ENCODE data around the gene SLC25A5. TPM values are rescaled to one million over a fixed set of nuclear protein-coding genes. Genes with fewer than 3 reads are reported as not detected.
"Not testable (repeated sequence)": the region's sequence is repeated elsewhere in the genome, so short reads cannot be mapped to it uniquely, and the experiment has no call there.

SLC25A5 gene
- total RNA-seq, 1 experiment from 2014 or later: 573 TPM

- TF ChIP-seq HMGXB4 (CRISPR knock-in tag; IDR thresholded peaks at IDR 0.05): no peak
- no peak for TF ChIP-seq ZBTB43 (CRISPR knock-in tag; IDR thresholded peaks at IDR 0.05)
- TF ChIP-seq SP1 (CRISPR knock-in tag; conservative IDR thresholded peaks at IDR 0.05): 0 out of 2 replicates have a peak, but pooled peaks have one; percentile 18
Observed at GRCh38 chrX:119482481-119483480, 14.5 kb downstream of the SLC25A5 start (continued).

GRCh38 chrX:119486745-119487144 lies 18.5 kb downstream of the SLC25A5 start:
- Mint-ChIP-seq H3K27me3 (ENCODE audit: low read depth) (peaks cover 17% of the 10 kb centered on the region), H3K36me3 (no peaks in the 10 kb centered on the region), H3K4me3 (no peak overlapping the region), H3K4me1 (no peaks in the 10 kb centered on the region), H3K9me3 (no peaks in the 10 kb centered on the region), H3K27ac (no peak overlapping the region)
- DNase-seq (ENCODE audit: low spot score) (no peak), ATAC-seq (no peak)
- POLR2A ChIA-PET: interaction anchor here (0.7 kb wide), 1 partner anchor 11 kb away, joined by 3 read pairs; no protein-coding TSS in a partner anchor
- CTCF ChIA-PET: interaction anchor here (3.7 kb wide), 1 partner anchor 26 kb away, joined by 36 read pairs; no protein-coding TSS in a partner anchor
- TF ChIP-seq ATF6 (CRISPR knock-in tag; IDR thresholded peaks at IDR 0.05): no peak
- TF ChIP-seq ERG (CRISPR knock-in tag; IDR thresholded peaks at IDR 0.05): no peak
- no peak for TF ChIP-seq NFYB (CRISPR knock-in tag; conservative IDR thresholded peaks at IDR 0.05; ENCODE audit: low read depth)
- TF ChIP-seq GTF2I (CRISPR knock-in tag; conservative IDR thresholded peaks at IDR 0.05): no peak
- no peak for TF ChIP-seq CDX4 (CRISPR knock-in tag; IDR thresholded peaks at IDR 0.05; ENCODE audit: borderline replicate concordance)
- no peak for TF ChIP-seq ARID4B (CRISPR knock-in tag; IDR thresholded peaks at IDR 0.05; ENCODE audit: borderline replicate concordance)
- TF ChIP-seq ZNF425 (CRISPR knock-in tag; conservative IDR thresholded peaks at IDR 0.05): no peak

GRCh38 chrX:119487766-119488165 lies 19.5 kb downstream of the SLC25A5 start:
- peaks cover 10% of the 10 kb centered on the region for H3K27me3 Mint-ChIP-seq (ENCODE audit: low read depth)
- POLR2A ChIA-PET: interaction anchor here (0.5 kb wide), 1 partner anchor 19 kb away, joined by 3 read pairs; the partner anchor contains the start of gene SLC25A5
- DNase-seq (ENCODE audit: low spot score); H3K9me3 Mint-ChIP-seq; ATAC-seq; H3K36me3 Mint-ChIP-seq; H3K27ac Mint-ChIP-seq; H3K4me3 Mint-ChIP-seq; H3K4me1 Mint-ChIP-seq: not testable (repeated sequence)
- CTCF ChIA-PET: interaction anchor here (3.7 kb wide), 1 partner anchor 25 kb away, joined by 36 read pairs; no protein-coding TSS in a partner anchor
